ENCODE results near the gene LPAR5. TPM values are rescaled to one million over a fixed set of nuclear protein-coding genes. Genes with fewer than 3 reads are reported as not detected.

The LPAR5 gene
- total and polyA plus RNA-seq, 2 of the 13 experiments (the other 11 are each of a cell fraction or from before 2014, with no cell fraction given) = 0.09 to 0.32 TPM

DNA sequence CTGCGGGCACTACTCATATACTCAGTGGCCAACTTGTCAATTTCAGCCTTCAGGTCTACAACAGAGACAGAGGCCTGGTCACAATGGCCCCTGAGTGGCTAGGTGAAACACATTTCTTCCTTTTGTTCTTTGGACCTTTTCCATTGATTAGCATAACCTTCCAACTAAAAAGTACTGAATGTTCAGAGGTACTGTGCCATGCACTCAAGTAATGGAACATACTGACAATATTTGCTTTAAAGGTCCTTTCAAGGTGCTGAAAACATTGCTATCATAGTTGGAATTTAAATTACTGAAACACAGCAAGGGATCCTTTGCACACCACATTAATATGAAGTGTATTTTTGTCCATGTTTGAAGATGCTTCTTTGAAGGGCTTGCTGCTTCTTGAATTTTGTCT is 17.6 kb upstream of the LPAR5 start:
- 100% methylated on average over 1 of the region's 1 CpG for WGBS (ENCODE audit: low lambda C conversion rate)
- DNase-seq (ENCODE audit: low spot score) (no peak), ATAC-seq (no peak), FAIRE-seq (no peak)
- in situ Hi-C loops (cut with HindIII; ENCODE audit: extremely low pct_ligation_motif_present, low pct_unique_long_range_greater_than_20kb) (no loop called here), intact Hi-C loops (cut with micrococcal nuclease; ENCODE audit: unreplicated experiment) (no loop called here)
- Histone ChIP-seq H3K4me3 (replicated peaks in 1 of 3; ENCODE audit: insufficient read depth in 1 of 3, low read depth in 2 of 3, low read length in 3 of 3) (no peak overlapping the region), H3K27me3 (ENCODE audit: control insufficient read depth in 1 of 2, insufficient read depth in 2 of 2, low read length in 2 of 2) (no peaks in the 10 kb centered on the region), H3K4me1 (ENCODE audit: insufficient read depth, low read length) (no peaks in the 10 kb centered on the region), H3K27ac (ENCODE audit: extremely low read length, insufficient read depth, low read length) (no peak overlapping the region), H2AFZ (ENCODE audit: low read length) (no peak overlapping the region), H3K4me2 (ENCODE audit: low read depth, low read length) (no peak overlapping the region), H3K9me3 (ENCODE audit: low read length) (no peaks in the 10 kb centered on the region), H4K20me1 (ENCODE audit: insufficient read depth, low read length) (no peaks in the 10 kb centered on the region), H3K36me3 (replicated peaks in 1 of 2; ENCODE audit: control insufficient read depth in 1 of 2, insufficient read depth in 2 of 2, low read length in 2 of 2) (peaks cover 12 to 24% of the 10 kb centered on the region in 2 experiments), H3K79me2 (ENCODE audit: insufficient read depth, low read length) (no peaks in the 10 kb centered on the region), H3K9ac (ENCODE audit: insufficient read depth, low read depth, low read length) (no peak overlapping the region)
- ChIA-PET POLR2A (no interaction called here), CTCF (ENCODE audit: low intra/inter-chr PET ratio, low total read pairs) (no interaction called here)
- TF ChIP-seq, protein P1, sequence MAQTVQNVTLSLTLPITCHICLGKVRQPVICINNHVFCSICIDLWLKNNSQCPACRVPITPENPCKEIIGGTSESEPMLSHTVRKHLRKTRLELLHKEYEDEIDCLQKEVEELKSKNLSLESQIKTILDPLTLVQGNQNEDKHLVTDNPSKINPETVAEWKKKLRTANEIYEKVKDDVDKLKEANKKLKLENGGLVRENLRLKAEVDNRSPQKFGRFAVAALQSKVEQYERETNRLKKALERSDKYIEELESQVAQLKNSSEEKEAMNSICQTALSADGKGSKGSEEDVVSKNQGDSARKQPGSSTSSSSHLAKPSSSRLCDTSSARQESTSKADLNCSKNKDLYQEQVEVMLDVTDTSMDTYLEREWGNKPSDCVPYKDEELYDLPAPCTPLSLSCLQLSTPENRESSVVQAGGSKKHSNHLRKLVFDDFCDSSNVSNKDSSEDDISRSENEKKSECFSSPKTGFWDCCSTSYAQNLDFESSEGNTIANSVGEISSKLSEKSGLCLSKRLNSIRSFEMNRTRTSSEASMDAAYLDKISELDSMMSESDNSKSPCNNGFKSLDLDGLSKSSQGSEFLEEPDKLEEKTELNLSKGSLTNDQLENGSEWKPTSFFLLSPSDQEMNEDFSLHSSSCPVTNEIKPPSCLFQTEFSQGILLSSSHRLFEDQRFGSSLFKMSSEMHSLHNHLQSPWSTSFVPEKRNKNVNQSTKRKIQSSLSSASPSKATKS (CRISPR knock-in tag; IDR thresholded peaks at IDR 0.05) = no peak
- no peak for TF ChIP-seq DPF2 (CRISPR knock-in tag; IDR thresholded peaks at IDR 0.05; ENCODE audit: borderline replicate concordance, low read depth)
- no peak for TF ChIP-seq RFXANK (CRISPR knock-in tag; IDR thresholded peaks at IDR 0.05)
- no peak for TF ChIP-seq WIZ (CRISPR knock-in tag; IDR thresholded peaks at IDR 0.05)
- TF ChIP-seq ZNF430 (CRISPR knock-in tag; IDR thresholded peaks at IDR 0.05) = no peak
- no peak for TF ChIP-seq ZKSCAN5 (CRISPR knock-in tag; IDR thresholded peaks at IDR 0.05)
- TF ChIP-seq RXRA (CRISPR knock-in tag; IDR thresholded peaks at IDR 0.05) = no peak
- TF ChIP-seq HOXA3 (CRISPR knock-in tag; IDR thresholded peaks at IDR 0.05) = no peak
- TF ChIP-seq ARHGAP35 (CRISPR knock-in tag; IDR thresholded peaks at IDR 0.05; ENCODE audit: borderline replicate concordance) = no peak
- TF ChIP-seq ELF4 (CRISPR knock-in tag; IDR thresholded peaks at IDR 0.05; ENCODE audit: borderline replicate concordance) = no peak
- TF ChIP-seq, protein P2, sequence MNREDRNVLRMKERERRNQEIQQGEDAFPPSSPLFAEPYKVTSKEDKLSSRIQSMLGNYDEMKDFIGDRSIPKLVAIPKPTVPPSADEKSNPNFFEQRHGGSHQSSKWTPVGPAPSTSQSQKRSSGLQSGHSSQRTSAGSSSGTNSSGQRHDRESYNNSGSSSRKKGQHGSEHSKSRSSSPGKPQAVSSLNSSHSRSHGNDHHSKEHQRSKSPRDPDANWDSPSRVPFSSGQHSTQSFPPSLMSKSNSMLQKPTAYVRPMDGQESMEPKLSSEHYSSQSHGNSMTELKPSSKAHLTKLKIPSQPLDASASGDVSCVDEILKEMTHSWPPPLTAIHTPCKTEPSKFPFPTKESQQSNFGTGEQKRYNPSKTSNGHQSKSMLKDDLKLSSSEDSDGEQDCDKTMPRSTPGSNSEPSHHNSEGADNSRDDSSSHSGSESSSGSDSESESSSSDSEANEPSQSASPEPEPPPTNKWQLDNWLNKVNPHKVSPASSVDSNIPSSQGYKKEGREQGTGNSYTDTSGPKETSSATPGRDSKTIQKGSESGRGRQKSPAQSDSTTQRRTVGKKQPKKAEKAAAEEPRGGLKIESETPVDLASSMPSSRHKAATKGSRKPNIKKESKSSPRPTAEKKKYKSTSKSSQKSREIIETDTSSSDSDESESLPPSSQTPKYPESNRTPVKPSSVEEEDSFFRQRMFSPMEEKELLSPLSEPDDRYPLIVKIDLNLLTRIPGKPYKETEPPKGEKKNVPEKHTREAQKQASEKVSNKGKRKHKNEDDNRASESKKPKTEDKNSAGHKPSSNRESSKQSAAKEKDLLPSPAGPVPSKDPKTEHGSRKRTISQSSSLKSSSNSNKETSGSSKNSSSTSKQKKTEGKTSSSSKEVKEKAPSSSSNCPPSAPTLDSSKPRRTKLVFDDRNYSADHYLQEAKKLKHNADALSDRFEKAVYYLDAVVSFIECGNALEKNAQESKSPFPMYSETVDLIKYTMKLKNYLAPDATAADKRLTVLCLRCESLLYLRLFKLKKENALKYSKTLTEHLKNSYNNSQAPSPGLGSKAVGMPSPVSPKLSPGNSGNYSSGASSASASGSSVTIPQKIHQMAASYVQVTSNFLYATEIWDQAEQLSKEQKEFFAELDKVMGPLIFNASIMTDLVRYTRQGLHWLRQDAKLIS (CRISPR knock-in tag; IDR thresholded peaks at IDR 0.05) = no peak
- TF ChIP-seq MTF1 (CRISPR knock-in tag; IDR thresholded peaks at IDR 0.05) = no peak
- no peak for TF ChIP-seq PHF21A (CRISPR knock-in tag; IDR thresholded peaks at IDR 0.05)
- TF ChIP-seq ZMYM3 (CRISPR knock-in tag; IDR thresholded peaks at IDR 0.05) = no peak
- TF ChIP-seq PPARG (CRISPR knock-in tag; conservative IDR thresholded peaks at IDR 0.05) = no peak
- TF ChIP-seq SATB2 (CRISPR knock-in tag; IDR thresholded peaks at IDR 0.05) = no peak
- TF ChIP-seq ZNF292 (CRISPR knock-in tag; IDR thresholded peaks at IDR 0.05; ENCODE audit: borderline replicate concordance, low read depth) = no peak
- TF ChIP-seq, protein P3, sequence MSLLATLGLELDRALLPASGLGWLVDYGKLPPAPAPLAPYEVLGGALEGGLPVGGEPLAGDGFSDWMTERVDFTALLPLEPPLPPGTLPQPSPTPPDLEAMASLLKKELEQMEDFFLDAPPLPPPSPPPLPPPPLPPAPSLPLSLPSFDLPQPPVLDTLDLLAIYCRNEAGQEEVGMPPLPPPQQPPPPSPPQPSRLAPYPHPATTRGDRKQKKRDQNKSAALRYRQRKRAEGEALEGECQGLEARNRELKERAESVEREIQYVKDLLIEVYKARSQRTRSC (CRISPR knock-in tag; IDR thresholded peaks at IDR 0.05; ENCODE audit: low read depth) = no peak
- no TSS peak for BruUV-seq (replicated peaks)

Data from HepG2 (cell line).